ENCODE results near the gene KIF21A. TPM values are rescaled to one million over a fixed set of nuclear protein-coding genes. Genes with fewer than 3 reads are reported as not detected.

KIF21A gene
- total RNA-seq, 1 donor = 4.3 TPM

DNA sequence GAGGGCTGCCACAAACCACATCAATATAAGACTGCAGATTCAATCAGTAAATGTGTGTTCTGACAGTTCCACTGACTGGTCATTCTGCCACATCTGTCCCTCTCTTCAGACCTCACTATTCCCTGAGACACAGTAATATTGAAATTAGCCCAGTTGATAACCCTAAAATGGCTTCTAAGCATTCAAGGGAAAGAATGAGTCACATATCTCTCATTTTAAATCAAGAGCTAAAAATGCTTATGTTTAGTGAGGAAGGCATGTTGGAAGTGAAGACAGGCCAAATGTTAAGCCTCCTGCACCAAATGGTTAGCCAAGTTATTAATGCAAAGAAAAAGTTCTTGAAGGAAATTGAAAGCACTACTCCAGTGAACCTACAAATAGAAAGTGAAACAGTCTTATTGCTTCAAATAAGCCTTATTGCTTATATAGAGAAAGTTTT, 24.5 kb upstream of the KIF21A start:
- H3K4me3 ChIP-seq (ENCODE audit: insufficient read depth, low read length) = no peak overlapping the region
- TF ChIP-seq, protein P1, sequence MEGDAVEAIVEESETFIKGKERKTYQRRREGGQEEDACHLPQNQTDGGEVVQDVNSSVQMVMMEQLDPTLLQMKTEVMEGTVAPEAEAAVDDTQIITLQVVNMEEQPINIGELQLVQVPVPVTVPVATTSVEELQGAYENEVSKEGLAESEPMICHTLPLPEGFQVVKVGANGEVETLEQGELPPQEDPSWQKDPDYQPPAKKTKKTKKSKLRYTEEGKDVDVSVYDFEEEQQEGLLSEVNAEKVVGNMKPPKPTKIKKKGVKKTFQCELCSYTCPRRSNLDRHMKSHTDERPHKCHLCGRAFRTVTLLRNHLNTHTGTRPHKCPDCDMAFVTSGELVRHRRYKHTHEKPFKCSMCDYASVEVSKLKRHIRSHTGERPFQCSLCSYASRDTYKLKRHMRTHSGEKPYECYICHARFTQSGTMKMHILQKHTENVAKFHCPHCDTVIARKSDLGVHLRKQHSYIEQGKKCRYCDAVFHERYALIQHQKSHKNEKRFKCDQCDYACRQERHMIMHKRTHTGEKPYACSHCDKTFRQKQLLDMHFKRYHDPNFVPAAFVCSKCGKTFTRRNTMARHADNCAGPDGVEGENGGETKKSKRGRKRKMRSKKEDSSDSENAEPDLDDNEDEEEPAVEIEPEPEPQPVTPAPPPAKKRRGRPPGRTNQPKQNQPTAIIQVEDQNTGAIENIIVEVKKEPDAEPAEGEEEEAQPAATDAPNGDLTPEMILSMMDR (IDR thresholded peaks at IDR 0.05; ENCODE audit: extremely low read depth, low read depth, low read length) = no peak
- H4K20me1 ChIP-seq (ENCODE audit: insufficient read depth, low read length) = no peaks in the 10 kb centered on the region
- no peaks in the 10 kb centered on the region for H3K36me3 ChIP-seq (ENCODE audit: insufficient read depth, low read length)
- no peaks in the 10 kb centered on the region for H3K4me1 ChIP-seq (ENCODE audit: insufficient read depth, low read length)
- no peaks in the 10 kb centered on the region for H3K79me2 ChIP-seq (ENCODE audit: insufficient read depth, low read length)
- no peaks in the 10 kb centered on the region for H3K27me3 ChIP-seq (ENCODE audit: insufficient read depth, low read length)
- no peak overlapping the region for H3K27ac ChIP-seq (ENCODE audit: low read depth, low read length)
- no peaks in the 10 kb centered on the region for H3K9me3 ChIP-seq (ENCODE audit: low read depth, low read length)
- DNase-seq (ENCODE audit: insufficient read length, low spot score, missing footprints) = no peak
- no peak overlapping the region for H3K4me2 ChIP-seq (ENCODE audit: insufficient read depth, low read length)
- H2AFZ ChIP-seq (ENCODE audit: low read length) = peak overlapping the region; percentile 63

DNA sequence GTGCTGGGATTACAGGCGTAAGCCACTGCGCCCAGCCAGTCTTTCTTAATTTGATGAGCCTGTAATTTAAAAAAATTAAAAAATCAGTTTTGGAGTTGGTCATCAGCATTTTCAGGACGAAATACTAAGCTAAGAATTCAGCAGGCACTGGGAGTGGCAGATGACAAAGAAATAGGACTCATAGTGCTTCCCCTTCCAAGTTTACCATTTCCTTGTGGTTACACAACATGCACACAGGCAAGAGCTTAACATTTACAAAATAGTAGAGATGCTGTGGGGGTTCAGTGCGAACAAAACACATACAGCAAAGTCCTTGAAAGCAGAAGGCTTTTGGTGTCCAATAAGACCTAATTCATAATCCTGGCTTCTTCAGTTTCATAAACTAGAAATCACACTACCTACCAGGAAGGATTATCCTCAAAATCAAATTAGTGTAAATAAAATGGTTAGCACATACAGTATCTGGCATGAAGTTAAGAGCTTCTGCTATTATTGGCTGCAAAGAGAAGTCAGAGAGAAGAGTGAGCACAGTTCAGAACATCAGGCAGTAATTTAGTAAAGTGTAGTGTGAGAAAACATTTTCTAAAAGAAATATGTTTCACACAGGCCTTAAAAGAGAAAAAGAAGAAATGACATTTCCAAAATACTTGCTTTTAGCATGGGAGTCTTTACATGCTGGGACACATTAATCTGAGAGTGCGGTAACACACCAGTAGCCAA, 22.2 kb upstream of the KIF21A start:
- no peaks in the 10 kb centered on the region for H3K79me2 ChIP-seq (ENCODE audit: insufficient read depth, low read length)
- TF ChIP-seq, protein P1 (IDR thresholded peaks at IDR 0.05; ENCODE audit: extremely low read depth, low read depth, low read length) = no peak
- H3K4me2 ChIP-seq (ENCODE audit: insufficient read depth, low read length) = no peak overlapping the region

DNA sequence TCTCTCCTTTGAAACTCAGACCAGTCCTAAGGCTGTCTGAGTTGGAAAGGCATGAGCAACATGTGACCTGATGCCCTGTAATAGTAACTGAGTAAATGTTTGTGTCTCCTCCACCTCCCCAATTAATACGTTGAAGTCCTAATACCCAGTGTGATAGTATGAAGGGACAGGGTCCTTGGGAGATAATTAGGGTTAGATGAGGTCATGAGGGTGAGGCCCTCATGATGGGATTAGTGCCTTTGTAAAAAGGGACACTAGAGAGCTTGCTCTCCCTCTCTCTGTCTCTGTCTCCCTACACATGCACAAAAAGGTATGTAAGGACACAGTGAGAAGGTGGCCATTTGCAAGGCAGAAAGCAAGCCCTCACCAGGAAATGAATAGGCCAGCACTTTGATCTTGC, 18.1 kb upstream of the KIF21A start:
- H3K36me3 ChIP-seq (ENCODE audit: insufficient read depth, low read length) = no peaks in the 10 kb centered on the region
- no peak for DNase-seq (ENCODE audit: insufficient read length, low spot score, missing footprints)
- no peak overlapping the region for H3K4me3 ChIP-seq (ENCODE audit: insufficient read depth, low read length)
- no peak overlapping the region for H3K27ac ChIP-seq (ENCODE audit: low read depth, low read length)
- TF ChIP-seq, protein P1 (IDR thresholded peaks at IDR 0.05; ENCODE audit: extremely low read depth, low read depth, low read length) = no peak
- H4K20me1 ChIP-seq (ENCODE audit: insufficient read depth, low read length) = no peaks in the 10 kb centered on the region
- no peaks in the 10 kb centered on the region for H3K79me2 ChIP-seq (ENCODE audit: insufficient read depth, low read length)
- no peaks in the 10 kb centered on the region for H3K9me3 ChIP-seq (ENCODE audit: low read depth, low read length)
- H2AFZ ChIP-seq (ENCODE audit: low read length) = no peak overlapping the region
- H3K4me2 ChIP-seq (ENCODE audit: insufficient read depth, low read length) = no peak overlapping the region
- no peaks in the 10 kb centered on the region for H3K4me1 ChIP-seq (ENCODE audit: insufficient read depth, low read length)
- H3K27me3 ChIP-seq (ENCODE audit: insufficient read depth, low read length) = no peaks in the 10 kb centered on the region

More for the DNA sequence above, 22.2 kb upstream of the KIF21A start:
- no peaks in the 10 kb centered on the region for H4K20me1 ChIP-seq (ENCODE audit: insufficient read depth, low read length)
- no peaks in the 10 kb centered on the region for H3K9me3 ChIP-seq (ENCODE audit: low read depth, low read length)
- H2AFZ ChIP-seq (ENCODE audit: low read length) = peak overlapping the region; percentile 47
- H3K36me3 ChIP-seq (ENCODE audit: insufficient read depth, low read length) = no peaks in the 10 kb centered on the region
- H3K27ac ChIP-seq (ENCODE audit: low read depth, low read length) = no peak overlapping the region
- no peaks in the 10 kb centered on the region for H3K4me1 ChIP-seq (ENCODE audit: insufficient read depth, low read length)
- no peaks in the 10 kb centered on the region for H3K27me3 ChIP-seq (ENCODE audit: insufficient read depth, low read length)
- no peak for DNase-seq (ENCODE audit: insufficient read length, low spot score, missing footprints)
- no peak overlapping the region for H3K4me3 ChIP-seq (ENCODE audit: insufficient read depth, low read length)

DNA sequence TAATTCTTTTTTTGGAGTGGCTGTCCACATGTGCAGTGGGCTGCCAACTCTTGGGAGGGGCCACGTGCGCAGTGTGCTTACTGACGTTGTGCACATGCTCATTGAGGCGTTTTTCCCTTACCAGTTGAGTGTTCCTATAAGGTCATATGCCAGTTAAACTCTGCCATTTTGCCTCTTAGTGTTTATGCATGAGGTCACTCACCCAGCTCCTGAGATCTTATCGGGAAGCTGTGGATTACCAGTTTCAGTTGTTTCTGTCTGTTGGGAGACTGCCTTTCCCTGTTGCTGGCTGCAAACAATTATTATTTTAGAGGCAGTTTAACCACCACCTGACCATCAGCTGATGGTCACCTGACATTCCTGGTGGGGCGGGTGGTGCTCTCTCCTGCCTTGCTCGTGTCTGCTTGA, 16.1 kb upstream of the KIF21A start:
- TF ChIP-seq, protein P1 (IDR thresholded peaks at IDR 0.05; ENCODE audit: extremely low read depth, low read depth, low read length) = no peak
- Histone ChIP-seq H2AFZ (ENCODE audit: low read length) (no peak overlapping the region), H3K27me3 (ENCODE audit: insufficient read depth, low read length) (no peaks in the 10 kb centered on the region), H3K4me2 (ENCODE audit: insufficient read depth, low read length) (no peak overlapping the region), H3K27ac (ENCODE audit: low read depth, low read length) (no peak overlapping the region), H3K36me3 (ENCODE audit: insufficient read depth, low read length) (no peaks in the 10 kb centered on the region), H3K79me2 (ENCODE audit: insufficient read depth, low read length) (no peaks in the 10 kb centered on the region), H4K20me1 (ENCODE audit: insufficient read depth, low read length) (no peaks in the 10 kb centered on the region), H3K4me3 (ENCODE audit: insufficient read depth, low read length) (no peak overlapping the region), H3K9me3 (ENCODE audit: low read depth, low read length) (no peaks in the 10 kb centered on the region), H3K4me1 (ENCODE audit: insufficient read depth, low read length) (no peaks in the 10 kb centered on the region)
- no peak for DNase-seq (ENCODE audit: insufficient read length, low spot score, missing footprints)

Measured in osteoblast (primary cell).